IMR-90 (cell line): Measurements from ENCODE around the gene SLC6A3. TPM values are rescaled to one million over a fixed set of nuclear protein-coding genes. Genes with fewer than 3 reads are reported as not detected.

Source experiments
- ATAC-seq: fragments of 200-7000 bp; cut with Tn5 transposase; 2 replicates; pipeline ENCODE4 v1.9.1; 2020; ENCODE audit warnings: low read depth, mild to moderate bottlenecking, moderate library complexity
- BruUV-seq: library from RNA; stranded (reverse); fragments of 400-500 nt; replicated peaks from 2 replicates; lab custom pipeline; 2021; lab: Mats Ljungman, UMichigan
- CTCF ChIA-PET: fragments of 300-600 bp; formaldehyde crosslinking; extraction: SDS; loops from one replicate; lab custom pipeline; 2021; ENCODE audit warnings: antibody characterized with exemption; lab: Yijun Ruan, JAX
- POLR2A ChIA-PET: fragments of 300-600 bp; sonication (Branson Sonifier 250); formaldehyde crosslinking; loops from one replicate; lab custom pipeline; 2022; ENCODE audit warnings: antibody characterized with exemption; ENCODE audit not compliant: unreplicated experiment; lab: Charles Lee
- DNase-seq: peaks from one replicate; pipeline ENCODE4 v3.0.0; 2013
- H2AFZ ChIP-seq: replicated peaks from 2 replicates; pipeline ENCODE3; 2013; ENCODE audit warnings: low read length, mild to moderate bottlenecking; ENCODE audit not compliant: poor library complexity
- H2AK5ac ChIP-seq: 2 replicates; pipeline ENCODE4 v1.6.1; 2013; ENCODE audit warnings: low read depth, low read length, inconsistent platforms
- H2AK9ac ChIP-seq: replicated peaks from 2 replicates; pipeline ENCODE3; 2013; ENCODE audit warnings: mild to moderate bottlenecking, low read depth, low read length, moderate library complexity; ENCODE audit not compliant: poor library complexity
- H2BK120ac ChIP-seq: 2 replicates; pipeline ENCODE4 v1.6.1; 2013; ENCODE audit warnings: low read depth, low read length, inconsistent platforms
- H2BK15ac ChIP-seq: 3 replicates; pipeline ENCODE4 v1.6.1; 2013; ENCODE audit warnings: low read depth, low read length, inconsistent platforms
- H2BK20ac ChIP-seq: 2 replicates; pipeline ENCODE4 v1.6.1; 2013; ENCODE audit warnings: low read depth, mild to moderate bottlenecking, inconsistent platforms, low read length, moderate library complexity
- H2BK5ac ChIP-seq: 2 replicates; pipeline ENCODE4 v1.6.1; 2013; ENCODE audit warnings: mild to moderate bottlenecking, low read depth, low read length, inconsistent platforms; ENCODE audit not compliant: poor library complexity, severe bottlenecking
- H3K14ac ChIP-seq: replicated peaks from 2 replicates; pipeline ENCODE4 v1.6.1; 2013; ENCODE audit warnings: low read depth, low read length, inconsistent platforms
- H3K18ac ChIP-seq: 2 replicates; pipeline ENCODE4 v1.6.1; 2013; ENCODE audit warnings: low read depth, low read length, control low read depth
- H3K23ac ChIP-seq: 2 replicates; pipeline ENCODE4 v1.6.1; 2013; ENCODE audit warnings: low read depth, low read length, inconsistent platforms
- H3K27ac ChIP-seq: 2 replicates; pipeline ENCODE4 v1.5.1; 2013; ENCODE audit warnings: mild to moderate bottlenecking, control low read depth, low read length; ENCODE audit not compliant: insufficient read depth
- H3K27me3 ChIP-seq: 2 replicates; pipeline ENCODE4 v1.6.1; 2013; ENCODE audit warnings: low read length; ENCODE audit not compliant: control insufficient read depth, insufficient read depth
- H3K36me3 ChIP-seq: 2 replicates; pipeline ENCODE4 v1.6.1; 2013; ENCODE audit warnings: low read length, mixed read lengths; ENCODE audit not compliant: control insufficient read depth, insufficient read depth
- H3K4ac ChIP-seq: 2 replicates; pipeline ENCODE4 v1.6.1; 2013; ENCODE audit warnings: low read depth, low read length, inconsistent platforms
- H3K4me1 ChIP-seq: 2 replicates; pipeline ENCODE4 v1.6.1; 2013; ENCODE audit warnings: low read length, mixed read lengths; ENCODE audit not compliant: control insufficient read depth, insufficient read depth
- H3K4me2 ChIP-seq: 2 replicates; pipeline ENCODE4 v1.6.1; 2013; ENCODE audit warnings: low read depth, mild to moderate bottlenecking, control low read depth, low read length, moderate library complexity
- H3K4me3 ChIP-seq: 2 replicates; pipeline ENCODE4 v1.5.1; 2013; ENCODE audit warnings: low read depth, mild to moderate bottlenecking, control low read depth, low read length, moderate library complexity; ENCODE audit not compliant: insufficient read depth
- H3K56ac ChIP-seq: 2 replicates; pipeline ENCODE4 v1.6.1; 2013; ENCODE audit warnings: low read length, inconsistent platforms; ENCODE audit not compliant: insufficient read depth; ENCODE audit errors: extremely low read depth
- H3K79me1 ChIP-seq, 2 experiments: 2 replicates each; pipeline ENCODE4 v1.6.1; 2013; ENCODE audit warnings: low read length in 2 of 2, inconsistent platforms in 1 of 2, low read depth in 1 of 2
- H3K9ac ChIP-seq: 2 replicates; pipeline ENCODE4 v1.6.1; 2013; ENCODE audit warnings: low read depth, low read length, control low read depth
- H3K9me1 ChIP-seq: 2 replicates; pipeline ENCODE4 v1.6.1; 2013; ENCODE audit warnings: low read length, inconsistent platforms; ENCODE audit not compliant: insufficient read depth
- H3K9me3 ChIP-seq: 2 replicates; pipeline ENCODE4 v1.6.1; 2013; ENCODE audit warnings: low read length; ENCODE audit not compliant: control insufficient read depth, insufficient read depth
- H4K20me1 ChIP-seq: 2 replicates; pipeline ENCODE4 v1.6.1; 2013; ENCODE audit warnings: low read length, inconsistent platforms; ENCODE audit not compliant: insufficient read depth
- H4K5ac ChIP-seq: 2 replicates; pipeline ENCODE4 v1.6.1; 2013; ENCODE audit warnings: mild to moderate bottlenecking, low read depth, low read length, control low read depth
- H4K8ac ChIP-seq, 2 experiments: 2 replicates each; pipeline ENCODE4 v1.6.1; 2013; ENCODE audit warnings: low read depth in 2 of 2, low read length in 2 of 2, control low read depth in 1 of 2, inconsistent platforms in 1 of 2
- H4K91ac ChIP-seq: 2 replicates; pipeline ENCODE4 v1.6.1; 2013; ENCODE audit warnings: low read depth, low read length, inconsistent platforms; ENCODE audit not compliant: insufficient read depth
- BHLHE40 ChIP-seq: fragments of 150-350 bp; IDR thresholded peaks from 2 replicates; pipeline ENCODE4 v1.6.1; 2016; ENCODE audit warnings: mild to moderate bottlenecking, low read depth, low read length
- CEBPB ChIP-seq: IDR thresholded peaks from 2 replicates; pipeline ENCODE4 v1.6.1; 2012; ENCODE audit warnings: low read depth, low read length, improper control_type of control experiment
- CHD1 ChIP-seq: IDR thresholded peaks from 2 replicates; pipeline ENCODE4 v1.6.1; 2012; ENCODE audit warnings: low read depth, low read length, improper control_type of control experiment
- ELK1 ChIP-seq: fragments of 150-350 bp; IDR thresholded peaks from 2 replicates; pipeline ENCODE4 v1.6.1; 2016; ENCODE audit warnings: low read depth, mild to moderate bottlenecking, low read length, moderate library complexity, borderline replicate concordance
- FOS ChIP-seq: fragments of 150-350 bp; IDR thresholded peaks from 2 replicates; pipeline ENCODE4 v1.6.1; 2016; ENCODE audit warnings: low read depth, low read length
- MAFK ChIP-seq: IDR thresholded peaks from 2 replicates; pipeline ENCODE4 v1.6.1; 2012; ENCODE audit warnings: low read depth, low read length, improper control_type of control experiment
- MAZ ChIP-seq: IDR thresholded peaks from 2 replicates; pipeline ENCODE4 v1.6.1; 2012; ENCODE audit warnings: low read depth, mild to moderate bottlenecking, low read length, improper control_type of control experiment, moderate library complexity, borderline replicate concordance
- MXI1 ChIP-seq: IDR thresholded peaks from 2 replicates; pipeline ENCODE4 v1.6.1; 2012; ENCODE audit warnings: low read depth, mild to moderate bottlenecking, low read length, moderate library complexity, borderline replicate concordance
- NFE2L2 ChIP-seq: fragments of 150-350 bp; IDR thresholded peaks from 2 replicates; pipeline ENCODE4 v1.6.1; 2016; ENCODE audit warnings: low read depth, mild to moderate bottlenecking, low read length
- POLR2A ChIP-seq: IDR thresholded peaks from 2 replicates; pipeline ENCODE4 v1.6.1; 2012; ENCODE audit warnings: mild to moderate bottlenecking, low read depth, low read length
- RAD21 ChIP-seq: IDR thresholded peaks from 2 replicates; pipeline ENCODE4 v1.6.1; 2012; ENCODE audit warnings: low read length, improper control_type of control experiment
- RFX5 ChIP-seq: IDR thresholded peaks from 2 replicates; pipeline ENCODE4 v1.8.0; 2012; ENCODE audit warnings: low read depth, mild to moderate bottlenecking, low read length, moderate library complexity
- SMC3 ChIP-seq: fragments of 150-350 bp; IDR thresholded peaks from 2 replicates; pipeline ENCODE4 v1.6.1; 2016; ENCODE audit warnings: low read depth, mild to moderate bottlenecking, antibody characterized with exemption, low read length, moderate library complexity
- WGBS, 2 experiments: methylation state at CpG; one replicate each; pipeline versions ENCODE4 v1.1.5 to v1.1.7; 2013; ENCODE audit warnings: missing lambda C conversion rate in 2 of 2; ENCODE audit not compliant: insufficient read length in 1 of 2; ENCODE audit errors: extremely low coverage in 2 of 2; 5-methylcytosine and 5-hydroxymethylcytosine counted together
- dilution Hi-C: fragments of 300-500 bp; cut with HindIII; formaldehyde crosslinking; loops from one replicate; pipeline ENCODE4 v1.14.3; 2018; ENCODE audit warnings: low sequenced_read_pairs; ENCODE audit not compliant: unreplicated experiment
- in situ Hi-C: fragments of 300-500 bp; cut with MboI; formaldehyde crosslinking; loops from 3 replicates; pipeline ENCODE4 v1.14.3; 2019; ENCODE audit warnings: low sequenced_read_pairs, inconsistent platforms, mixed read lengths
- intact Hi-C: fragments of 100-400 bp; cut with micrococcal nuclease; formaldehyde crosslinking; loops from 2 replicates; pipeline ENCODE4 v1.10.0; 2022
- polyA plus RNA-seq, 3 experiments: library from polyadenylated mRNA; depleted of rRNA; stranded (reverse); fragments of >200 nt; gene quantifications; 2 replicates each; pipeline ENCODE4 v1.2.3, GENCODE V29; 2012; ENCODE audit warnings: low replicate concordance in 1 of 3
- total RNA-seq: library from RNA; depleted of rRNA; stranded (reverse); fragments of >200 nt; gene quantifications from 2 replicates; pipeline ENCODE4 v1.2.3, GENCODE V29; 2012

The SLC6A3 gene
- total and polyA plus RNA-seq, 2 of the 4 experiments (the other 2 are of a cell fraction): not detected

- Histone ChIP-seq H3K4me2 (no peak overlapping the region), H4K8ac (no peak overlapping the region), H3K4me3 (no peak overlapping the region), H2BK15ac (no peak overlapping the region), H2BK120ac (no peak overlapping the region), H4K5ac (no peak overlapping the region), H2BK5ac (no peak overlapping the region), H4K91ac (no peak overlapping the region), H3K9me3 (peaks cover 5% of the 10 kb centered on the region; the same call in 1 of the 2 replicates), H2BK20ac (no peak overlapping the region), H3K27ac (no peak overlapping the region), H3K79me1 (no peaks in the 10 kb centered on the region), H3K9me1 (no peaks in the 10 kb centered on the region), H3K27me3 (peaks cover 74% of the 10 kb centered on the region), H3K14ac (no peak overlapping the region), H3K56ac (no peak overlapping the region), H3K4ac (no peak overlapping the region), H3K36me3 (no peaks in the 10 kb centered on the region), H2AFZ (no peak overlapping the region), H3K4me1 (no peaks in the 10 kb centered on the region), H3K9ac (no peak overlapping the region), H4K20me1 (no peaks in the 10 kb centered on the region), H2AK9ac (no peak overlapping the region), H3K23ac (no peak overlapping the region), H3K18ac (no peak overlapping the region), H2AK5ac (no peak overlapping the region)
- DNase-seq (no peak), ATAC-seq (peak; percentile 15; the same call in 1 of the 2 replicates)
- ChIA-PET CTCF (no interaction called here), POLR2A (no interaction called here)
- dilution Hi-C loops (no loop called here), in situ Hi-C loops (no loop called here), intact Hi-C loops (no loop called here)
- TF ChIP-seq CHD1 (no peak), RFX5 (no peak), CEBPB (no peak), SMC3 (no peak), MAFK (no peak), POLR2A (no peak), MAZ (no peak), BHLHE40 (no peak), NFE2L2 (no peak), RAD21 (no peak), FOS (no peak), MXI1 (no peak), ELK1 (no peak)
- 3% methylated on average over 48 of the region's 92 CpGs; no CpG with 5 or more reads in 1 of the 2 experiments for WGBS, 2 experiments
- BruUV-seq: no TSS peak
These were observed 705 bp upstream of the SLC6A3 start for GRCh38 chr5:1445689-1446601.
